ENCODE measurements around the gene WNT3A.

WNT3A gene

DNA sequence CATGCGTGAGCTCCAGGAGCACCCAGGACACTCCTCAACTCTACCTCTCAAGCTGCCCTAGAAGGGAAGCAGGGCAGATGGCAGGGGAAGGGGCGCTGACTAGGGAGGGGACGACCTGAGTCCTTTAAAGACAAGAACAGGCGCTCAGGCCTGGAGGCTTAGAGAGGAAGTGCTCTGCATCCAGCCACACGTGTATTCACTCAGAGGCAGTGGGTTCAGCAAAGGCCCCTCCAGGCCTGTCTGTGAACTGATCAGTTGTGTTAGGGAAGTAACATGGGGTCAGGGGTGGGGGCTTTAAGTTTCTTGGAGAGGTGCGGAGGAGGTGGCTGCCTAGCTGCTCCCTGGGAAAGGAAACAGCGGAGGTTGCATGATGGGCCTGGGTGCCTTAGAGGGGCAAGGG, 38.6 kb downstream of the WNT3A start:
- no peak overlapping the region for H3K4me3 ChIP-seq (replicated peaks in 1 of 2; ENCODE audit: low read depth in 2 of 2, low read length in 2 of 2)
- no peak for DNase-seq (ENCODE audit: low read depth in 2 of 2)
- no peak for TF ChIP-seq CTCF (IDR thresholded peaks at IDR 0.05; ENCODE audit: low read depth, low read length)

GRCh38 chr1:228045871-228046270, 39.1 kb downstream of the WNT3A start:
- TF ChIP-seq CTCF (IDR thresholded peaks at IDR 0.05; ENCODE audit: low read depth, low read length), result no peak
- DNase-seq (ENCODE audit: low read depth in 2 of 2), result no peak
- H3K4me3 ChIP-seq (replicated peaks in 1 of 2; ENCODE audit: low read depth in 2 of 2, low read length in 2 of 2), result no peak overlapping the region

- DNase-seq (ENCODE audit: low read depth in 2 of 2), result no peak
- no peak overlapping the region for H3K4me3 ChIP-seq (replicated peaks in 1 of 2; ENCODE audit: low read depth in 2 of 2, low read length in 2 of 2)
- no peak for TF ChIP-seq CTCF (IDR thresholded peaks at IDR 0.05; ENCODE audit: low read depth, low read length)
Measured at GRCh38 chr1:228046421-228047182, 39.8 kb downstream of the WNT3A start.

GRCh38 chr1:228047183-228047466, 40.3 kb downstream of the WNT3A start:
- no peak for DNase-seq (ENCODE audit: low read depth in 2 of 2)
- TF ChIP-seq CTCF (IDR thresholded peaks at IDR 0.05; ENCODE audit: low read depth, low read length), result no peak
- H3K4me3 ChIP-seq (replicated peaks in 1 of 2; ENCODE audit: low read depth in 2 of 2, low read length in 2 of 2), result no peak overlapping the region

DNA sequence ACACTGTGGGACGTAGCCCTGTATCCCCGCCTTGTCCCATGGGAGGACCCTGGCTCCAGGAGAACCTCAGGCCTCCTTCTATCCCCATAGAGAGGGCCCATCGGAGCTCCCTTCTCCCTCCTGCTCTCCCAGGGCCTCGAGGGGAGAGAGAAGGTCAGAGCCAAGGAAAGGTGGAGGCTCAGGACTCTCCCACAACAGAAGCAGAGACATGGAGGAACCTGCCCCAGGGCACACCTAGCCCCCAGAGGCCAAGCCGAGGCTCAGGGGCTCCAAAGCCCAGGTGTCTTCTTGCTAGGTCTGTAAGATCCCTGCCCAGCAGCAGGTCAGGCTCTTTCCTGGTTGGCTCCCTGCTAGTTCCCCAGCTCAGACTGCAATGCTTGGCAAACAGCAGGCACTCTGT, 41.3 kb downstream of the WNT3A start:
- H3K4me3 ChIP-seq (replicated peaks in 1 of 2; ENCODE audit: low read depth in 2 of 2, low read length in 2 of 2), result no peak overlapping the region
- DNase-seq (ENCODE audit: low read depth in 2 of 2), result no peak
- no peak for TF ChIP-seq CTCF (IDR thresholded peaks at IDR 0.05; ENCODE audit: low read depth, low read length)

DNA sequence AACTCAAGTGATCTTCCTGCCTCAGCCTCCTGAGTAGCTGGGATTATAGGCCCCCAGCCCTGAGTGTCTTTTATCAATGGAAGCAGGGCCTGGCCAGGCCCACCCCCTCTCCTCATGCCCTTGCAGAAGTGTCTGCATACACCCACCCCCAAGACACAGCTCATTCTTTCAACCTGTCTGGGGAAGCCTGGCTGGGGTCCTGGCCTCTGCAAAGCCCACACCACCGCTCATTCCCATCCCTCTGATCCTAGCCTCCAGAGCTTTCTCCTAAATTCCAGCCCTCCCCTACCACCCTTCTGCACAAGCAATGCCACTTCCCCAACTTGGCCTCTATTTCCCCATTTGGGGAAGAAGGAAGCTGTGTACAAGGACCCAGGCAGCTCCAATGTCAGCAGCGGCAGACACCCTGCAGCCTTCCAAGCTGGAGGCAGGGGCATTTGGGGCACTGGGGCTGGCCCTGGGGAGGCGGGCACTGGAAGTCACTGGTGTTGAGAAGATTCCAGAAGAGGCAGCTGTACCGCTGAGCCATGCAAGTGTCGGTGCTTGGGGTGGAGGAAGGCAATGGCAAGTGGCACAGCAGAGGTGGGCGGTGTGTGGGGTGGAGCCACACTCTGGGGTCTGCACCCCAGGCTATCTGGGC, 42.0 kb downstream of the WNT3A start:
- H3K4me3 ChIP-seq (replicated peaks in 1 of 2; ENCODE audit: low read depth in 2 of 2, low read length in 2 of 2), result no peak overlapping the region
- no peak for TF ChIP-seq CTCF (IDR thresholded peaks at IDR 0.05; ENCODE audit: low read depth, low read length)
- DNase-seq (ENCODE audit: low read depth in 2 of 2), result no peak
